Liver (tissue), 3 donors: ENCODE data around the gene PHLPP1.

ENCODE experiments used
- CTCF ChIP-seq: fragments of 150-350 bp; IDR thresholded peaks from 2 replicates; pipeline ENCODE4 v1.5.1; 2017; ENCODE audit warnings: improper control_type of control experiment, low read depth, low read length; ENCODE audit not compliant: missing input control
- TF ChIP-seq, protein P1 (sequence below): IDR thresholded peaks from 2 replicates; pipeline ENCODE4 v1.6.1; 2016; ENCODE audit warnings: antibody characterized with exemption, mild to moderate bottlenecking
- TF ChIP-seq, protein P2 (sequence below): IDR thresholded peaks from 2 replicates; pipeline ENCODE4 v1.6.1; 2016; ENCODE audit warnings: antibody characterized with exemption
- donor health status: healthy.
- donor health status: healthy.

- TF ChIP-seq CTCF: no peak
- TF ChIP-seq, protein P1, sequence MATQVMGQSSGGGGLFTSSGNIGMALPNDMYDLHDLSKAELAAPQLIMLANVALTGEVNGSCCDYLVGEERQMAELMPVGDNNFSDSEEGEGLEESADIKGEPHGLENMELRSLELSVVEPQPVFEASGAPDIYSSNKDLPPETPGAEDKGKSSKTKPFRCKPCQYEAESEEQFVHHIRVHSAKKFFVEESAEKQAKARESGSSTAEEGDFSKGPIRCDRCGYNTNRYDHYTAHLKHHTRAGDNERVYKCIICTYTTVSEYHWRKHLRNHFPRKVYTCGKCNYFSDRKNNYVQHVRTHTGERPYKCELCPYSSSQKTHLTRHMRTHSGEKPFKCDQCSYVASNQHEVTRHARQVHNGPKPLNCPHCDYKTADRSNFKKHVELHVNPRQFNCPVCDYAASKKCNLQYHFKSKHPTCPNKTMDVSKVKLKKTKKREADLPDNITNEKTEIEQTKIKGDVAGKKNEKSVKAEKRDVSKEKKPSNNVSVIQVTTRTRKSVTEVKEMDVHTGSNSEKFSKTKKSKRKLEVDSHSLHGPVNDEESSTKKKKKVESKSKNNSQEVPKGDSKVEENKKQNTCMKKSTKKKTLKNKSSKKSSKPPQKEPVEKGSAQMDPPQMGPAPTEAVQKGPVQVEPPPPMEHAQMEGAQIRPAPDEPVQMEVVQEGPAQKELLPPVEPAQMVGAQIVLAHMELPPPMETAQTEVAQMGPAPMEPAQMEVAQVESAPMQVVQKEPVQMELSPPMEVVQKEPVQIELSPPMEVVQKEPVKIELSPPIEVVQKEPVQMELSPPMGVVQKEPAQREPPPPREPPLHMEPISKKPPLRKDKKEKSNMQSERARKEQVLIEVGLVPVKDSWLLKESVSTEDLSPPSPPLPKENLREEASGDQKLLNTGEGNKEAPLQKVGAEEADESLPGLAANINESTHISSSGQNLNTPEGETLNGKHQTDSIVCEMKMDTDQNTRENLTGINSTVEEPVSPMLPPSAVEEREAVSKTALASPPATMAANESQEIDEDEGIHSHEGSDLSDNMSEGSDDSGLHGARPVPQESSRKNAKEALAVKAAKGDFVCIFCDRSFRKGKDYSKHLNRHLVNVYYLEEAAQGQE: no peak
- TF ChIP-seq, protein P2, sequence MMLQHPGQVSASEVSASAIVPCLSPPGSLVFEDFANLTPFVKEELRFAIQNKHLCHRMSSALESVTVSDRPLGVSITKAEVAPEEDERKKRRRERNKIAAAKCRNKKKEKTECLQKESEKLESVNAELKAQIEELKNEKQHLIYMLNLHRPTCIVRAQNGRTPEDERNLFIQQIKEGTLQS: no peak
Measured at GRCh38 chr18:62670573-62670972, 44.8 kb upstream of the PHLPP1 start.
